A673 (cell line): Measurements from ENCODE around the gene SLC7A8. TPM values are rescaled to one million over a fixed set of nuclear protein-coding genes. Genes with fewer than 3 reads are reported as not detected.

Experiments used
- BruUV-seq: library from RNA; stranded (reverse); fragments of 400-500 nt; replicated peaks from 2 replicates; lab custom pipeline; 2021; lab: Mats Ljungman, UMichigan
- CTCF ChIA-PET: fragments of 300-600 bp; sonication (Branson Sonifier 250); formaldehyde crosslinking; loops from one replicate; lab custom pipeline; 2022; ENCODE audit warnings: antibody characterized with exemption; lab: Charles Lee
- POLR2A ChIA-PET: fragments of 300-600 bp; sonication (Branson Sonifier 250); formaldehyde crosslinking; loops from one replicate; lab custom pipeline; 2022; ENCODE audit warnings: antibody characterized with exemption; ENCODE audit not compliant: low non-redundant PET; lab: Charles Lee
- DNase-seq: peaks from one replicate; pipeline ENCODE4 v3.0.0-alpha.2; 2015; ENCODE audit warnings: low spot score
- H3K27ac ChIP-seq: fragments of 200-600 bp; sonication (generic); 2 replicates; pipeline ENCODE4 v1.5.1; 2016; ENCODE audit warnings: mixed run types, low read depth, mild to moderate bottlenecking, mixed read lengths, antibody characterized with exemption, low read length; ENCODE audit not compliant: poor library complexity, severe bottlenecking
- H3K27me3 ChIP-seq: fragments of 200-600 bp; sonication (generic); replicated peaks from 2 replicates; pipeline ENCODE4 v1.6.1; 2017; ENCODE audit warnings: mixed run types, low read depth, mild to moderate bottlenecking, mixed read lengths, antibody characterized with exemption, low read length; ENCODE audit not compliant: insufficient read depth, poor library complexity
- H3K36me3 ChIP-seq: fragments of 200-600 bp; sonication (generic); 2 replicates; pipeline ENCODE4 v1.6.1; 2016; ENCODE audit warnings: mixed run types, mild to moderate bottlenecking, mixed read lengths, antibody characterized with exemption, low read length; ENCODE audit not compliant: insufficient read depth, poor library complexity, severe bottlenecking
- H3K4me1 ChIP-seq: fragments of 200-600 bp; sonication (generic); 2 replicates; pipeline ENCODE4 v1.6.1; 2017; ENCODE audit warnings: mixed run types, mild to moderate bottlenecking, mixed read lengths, antibody characterized with exemption, low read length; ENCODE audit not compliant: insufficient read depth, poor library complexity, severe bottlenecking
- H3K4me3 ChIP-seq: fragments of 200-600 bp; sonication (generic); 2 replicates; pipeline ENCODE4 v1.5.1; 2016; ENCODE audit warnings: low read depth, mixed run types, mild to moderate bottlenecking, mixed read lengths, low read length; ENCODE audit not compliant: poor library complexity, severe bottlenecking
- H3K9me3 ChIP-seq: fragments of 200-600 bp; sonication (generic); 2 replicates; pipeline ENCODE4 v1.6.1; 2016; ENCODE audit warnings: mixed run types, low read depth, mild to moderate bottlenecking, mixed read lengths, antibody characterized with exemption, low read length; ENCODE audit not compliant: poor library complexity, severe bottlenecking
- EZH2 ChIP-seq: fragments of 200-600 bp; sonication (generic); IDR thresholded peaks from 2 replicates; pipeline ENCODE4 v1.6.1; 2017; ENCODE audit warnings: borderline replicate concordance, low read depth, mild to moderate bottlenecking, mixed read lengths, antibody characterized with exemption, low read length; ENCODE audit not compliant: poor library complexity, severe bottlenecking
- intact Hi-C: fragments of 100-400 bp; cut with micrococcal nuclease; formaldehyde crosslinking; loops from one replicate; pipeline ENCODE4 v1.10.0; 2022; ENCODE audit not compliant: unreplicated experiment
- total RNA-seq: library from RNA; stranded (reverse); gene quantifications from 2 replicates; pipeline ENCODE4 v1.2.3, GENCODE V29; 2021
- TF ChIP-seq, protein P1 (sequence below): fragments of 300-800, 200-600 bp; sonication (generic); conservative IDR thresholded peaks from 2 replicates; pipeline ENCODE4 v1.5.1; 2017; ENCODE audit warnings: low read depth, mild to moderate bottlenecking, antibody characterized with exemption, low read length, moderate library complexity, mixed read lengths

SLC7A8 gene
- total RNA-seq, 1 experiment from 2014 or later: 18.3 TPM

DNA sequence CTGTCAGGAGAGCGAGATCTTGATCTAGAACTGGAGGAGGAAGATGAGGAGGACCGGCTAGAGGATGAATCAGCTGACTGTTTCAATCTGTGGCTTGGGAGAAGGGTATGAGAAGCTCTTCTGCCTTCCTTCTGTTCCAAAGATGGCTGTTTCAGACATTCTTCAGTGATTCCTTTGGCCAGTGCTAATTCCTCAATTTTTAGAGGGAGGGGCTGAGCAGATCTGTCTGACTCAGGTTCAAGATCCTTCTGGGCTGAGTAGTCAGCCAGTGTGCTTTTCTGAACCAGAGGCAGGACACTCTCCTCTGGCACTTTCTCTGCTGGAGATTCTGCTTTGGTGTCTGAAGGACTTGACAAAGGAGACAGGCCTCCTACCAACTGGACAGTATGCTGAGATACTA lies 103.7 kb downstream of the SLC7A8 start:
- Histone ChIP-seq H3K9me3 (no peaks in the 10 kb centered on the region), H3K4me1 (no peaks in the 10 kb centered on the region), H3K36me3 (peaks cover 96% of the 10 kb centered on the region), H3K27me3 (no peaks in the 10 kb centered on the region), H3K27ac (no peak overlapping the region), H3K4me3 (no peak overlapping the region)
- DNase-seq: no peak
- POLR2A ChIA-PET: no interaction called here
- intact Hi-C loops: no loop called here
- CTCF ChIA-PET: no interaction called here
- TF ChIP-seq EZH2: no peak
- TF ChIP-seq, protein P1, sequence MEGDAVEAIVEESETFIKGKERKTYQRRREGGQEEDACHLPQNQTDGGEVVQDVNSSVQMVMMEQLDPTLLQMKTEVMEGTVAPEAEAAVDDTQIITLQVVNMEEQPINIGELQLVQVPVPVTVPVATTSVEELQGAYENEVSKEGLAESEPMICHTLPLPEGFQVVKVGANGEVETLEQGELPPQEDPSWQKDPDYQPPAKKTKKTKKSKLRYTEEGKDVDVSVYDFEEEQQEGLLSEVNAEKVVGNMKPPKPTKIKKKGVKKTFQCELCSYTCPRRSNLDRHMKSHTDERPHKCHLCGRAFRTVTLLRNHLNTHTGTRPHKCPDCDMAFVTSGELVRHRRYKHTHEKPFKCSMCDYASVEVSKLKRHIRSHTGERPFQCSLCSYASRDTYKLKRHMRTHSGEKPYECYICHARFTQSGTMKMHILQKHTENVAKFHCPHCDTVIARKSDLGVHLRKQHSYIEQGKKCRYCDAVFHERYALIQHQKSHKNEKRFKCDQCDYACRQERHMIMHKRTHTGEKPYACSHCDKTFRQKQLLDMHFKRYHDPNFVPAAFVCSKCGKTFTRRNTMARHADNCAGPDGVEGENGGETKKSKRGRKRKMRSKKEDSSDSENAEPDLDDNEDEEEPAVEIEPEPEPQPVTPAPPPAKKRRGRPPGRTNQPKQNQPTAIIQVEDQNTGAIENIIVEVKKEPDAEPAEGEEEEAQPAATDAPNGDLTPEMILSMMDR: no peak
- BruUV-seq: no TSS peak

DNA sequence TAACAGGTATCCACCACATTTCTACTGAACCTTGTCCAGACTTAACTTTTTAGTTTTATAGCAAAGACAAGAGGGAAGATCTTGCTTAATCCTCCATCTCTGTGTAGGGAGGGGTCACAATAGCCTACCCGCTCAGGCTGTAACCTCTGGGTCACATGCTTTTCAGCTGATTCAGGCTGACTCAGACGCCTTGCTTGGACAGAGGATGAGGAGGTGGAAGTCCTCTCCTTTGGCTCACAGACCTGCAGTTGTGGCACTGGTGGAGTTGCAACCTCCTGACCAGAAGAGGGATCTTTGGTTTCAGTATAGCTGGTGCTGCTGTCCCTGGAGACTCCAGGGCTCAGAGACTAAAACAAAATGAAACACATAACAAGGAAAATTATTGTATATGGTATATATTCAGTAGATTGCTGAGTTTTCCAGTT lies 104.8 kb downstream of the SLC7A8 start:
- ChIA-PET CTCF (interaction anchor here (2.8 kb wide), 1 partner anchor 10 kb away, joined by 16 read pairs; no protein-coding TSS in a partner anchor), POLR2A (no interaction called here)
- TF ChIP-seq EZH2: no peak
- TF ChIP-seq, protein P1: no peak
- intact Hi-C loops: no loop called here
- Histone ChIP-seq H3K4me3 (no peak overlapping the region), H3K9me3 (no peaks in the 10 kb centered on the region), H3K36me3 (peaks cover 94% of the 10 kb centered on the region), H3K4me1 (no peaks in the 10 kb centered on the region), H3K27me3 (no peaks in the 10 kb centered on the region), H3K27ac (no peak overlapping the region)
- BruUV-seq: no TSS peak
- DNase-seq: no peak

DNA sequence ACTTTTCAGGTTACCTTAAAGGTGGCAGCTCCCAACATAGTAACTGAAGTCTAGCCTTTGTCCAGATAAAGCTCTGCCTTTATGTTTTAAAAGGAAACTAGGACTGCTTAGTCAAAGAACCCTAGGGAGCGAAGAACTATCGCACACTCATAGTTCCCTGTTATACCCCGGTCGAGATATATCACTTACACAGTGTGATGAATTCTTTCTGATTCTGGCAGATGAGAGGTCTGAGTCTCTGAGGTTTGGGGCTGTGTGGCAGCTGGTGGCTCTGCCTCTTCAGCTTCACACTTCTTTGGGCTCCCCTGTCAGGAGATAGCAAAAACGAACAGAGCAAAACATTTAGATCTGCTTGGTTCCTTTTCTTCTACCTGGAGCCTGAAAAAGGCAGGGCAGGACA lies 105.5 kb downstream of the SLC7A8 start:
- Histone ChIP-seq H3K9me3 (no peaks in the 10 kb centered on the region), H3K27ac (peak overlapping the region; percentile 14), H3K4me3 (no peak overlapping the region), H3K27me3 (no peaks in the 10 kb centered on the region), H3K4me1 (no peaks in the 10 kb centered on the region), H3K36me3 (peaks cover 96% of the 10 kb centered on the region)
- no TSS peak for BruUV-seq
- intact Hi-C loops: no loop called here
- ChIA-PET POLR2A (no interaction called here), CTCF (interaction anchor here (0.6 to 2.8 kb wide), 6 partner anchors 8 to 149 kb away, joined by 3 to 16 read pairs (median 6); partner anchors contain the start of genes ACIN1 and C14orf119)
- DNase-seq: no peak
- no peak for TF ChIP-seq EZH2
- TF ChIP-seq, protein P1: no peak
